ENCODE measurements around the gene TMEM140.
"Not testable (repeated sequence)": the region's sequence is repeated elsewhere in the genome, so short reads cannot be mapped to it uniquely, and the experiment has no call there.

The TMEM140 gene

DNA sequence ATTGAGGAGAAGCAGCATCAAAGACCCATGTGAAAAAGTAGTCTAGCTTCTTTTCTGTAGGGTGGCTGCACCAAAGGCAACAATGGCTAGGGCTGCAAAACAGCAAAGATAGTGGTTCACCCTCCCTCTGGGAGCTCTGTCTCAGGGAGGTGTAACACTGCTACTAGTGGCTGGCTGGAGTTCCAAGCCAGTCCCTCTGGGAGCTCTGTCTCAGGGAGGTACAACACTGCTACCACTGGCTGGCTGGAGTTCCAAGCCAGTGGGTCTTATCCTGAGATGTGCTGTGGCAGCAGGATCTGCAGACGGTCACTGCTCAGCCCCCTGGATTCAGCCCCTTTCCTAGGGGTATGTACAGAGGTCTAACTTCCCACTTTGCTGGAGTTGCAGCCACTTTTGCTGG, 37.9 kb upstream of the TMEM140 start:
- no peaks in the 10 kb centered on the region for H3K4me1 ChIP-seq (ENCODE audit: insufficient read depth, poor library complexity, severe bottlenecking)
- DNase-seq (ENCODE audit: low spot score) = no peak
- H3K27me3 ChIP-seq (ENCODE audit: insufficient read depth, poor library complexity, severe bottlenecking) = no peaks in the 10 kb centered on the region
- H3K4me3 ChIP-seq (ENCODE audit: severe bottlenecking) = no peak overlapping the region
- no peaks in the 10 kb centered on the region for H3K36me3 ChIP-seq (ENCODE audit: low read depth)
- no peak overlapping the region for H3K27ac ChIP-seq (ENCODE audit: poor library complexity, severe bottlenecking)
- TF ChIP-seq, protein P1, sequence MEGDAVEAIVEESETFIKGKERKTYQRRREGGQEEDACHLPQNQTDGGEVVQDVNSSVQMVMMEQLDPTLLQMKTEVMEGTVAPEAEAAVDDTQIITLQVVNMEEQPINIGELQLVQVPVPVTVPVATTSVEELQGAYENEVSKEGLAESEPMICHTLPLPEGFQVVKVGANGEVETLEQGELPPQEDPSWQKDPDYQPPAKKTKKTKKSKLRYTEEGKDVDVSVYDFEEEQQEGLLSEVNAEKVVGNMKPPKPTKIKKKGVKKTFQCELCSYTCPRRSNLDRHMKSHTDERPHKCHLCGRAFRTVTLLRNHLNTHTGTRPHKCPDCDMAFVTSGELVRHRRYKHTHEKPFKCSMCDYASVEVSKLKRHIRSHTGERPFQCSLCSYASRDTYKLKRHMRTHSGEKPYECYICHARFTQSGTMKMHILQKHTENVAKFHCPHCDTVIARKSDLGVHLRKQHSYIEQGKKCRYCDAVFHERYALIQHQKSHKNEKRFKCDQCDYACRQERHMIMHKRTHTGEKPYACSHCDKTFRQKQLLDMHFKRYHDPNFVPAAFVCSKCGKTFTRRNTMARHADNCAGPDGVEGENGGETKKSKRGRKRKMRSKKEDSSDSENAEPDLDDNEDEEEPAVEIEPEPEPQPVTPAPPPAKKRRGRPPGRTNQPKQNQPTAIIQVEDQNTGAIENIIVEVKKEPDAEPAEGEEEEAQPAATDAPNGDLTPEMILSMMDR (IDR thresholded peaks at IDR 0.05; ENCODE audit: poor library complexity, severe bottlenecking) = no peak
- no peaks in the 10 kb centered on the region for H3K9me3 ChIP-seq (ENCODE audit: severe bottlenecking)
- no peak for ATAC-seq (ENCODE audit: low read depth)

DNA sequence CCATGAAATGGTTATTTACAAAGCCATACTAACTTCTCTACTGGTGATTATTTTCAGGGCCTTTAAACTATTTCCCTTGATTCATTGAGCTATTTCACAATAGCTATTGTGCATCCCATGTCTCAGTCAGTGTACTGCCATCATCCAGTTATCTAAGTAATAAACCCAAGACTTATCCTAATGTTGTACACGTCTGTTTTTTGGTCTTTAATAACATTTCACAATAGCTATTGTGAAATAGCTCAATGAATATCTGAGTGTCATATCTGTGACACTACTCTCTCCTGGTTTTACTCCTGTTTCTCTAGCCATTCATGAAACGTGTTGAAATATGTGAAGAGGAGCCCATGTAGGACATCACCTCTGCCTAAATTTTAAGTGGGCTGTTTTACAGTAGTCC, 36.5 kb upstream of the TMEM140 start:
- ATAC-seq (ENCODE audit: low read depth) = no peak
- TF ChIP-seq, protein P1 (IDR thresholded peaks at IDR 0.05; ENCODE audit: poor library complexity, severe bottlenecking) = no peak
- Histone ChIP-seq H3K4me3 (ENCODE audit: severe bottlenecking) (no peak overlapping the region), H3K27me3 (ENCODE audit: insufficient read depth, poor library complexity, severe bottlenecking) (no peaks in the 10 kb centered on the region), H3K36me3 (ENCODE audit: low read depth) (no peaks in the 10 kb centered on the region), H3K4me1 (ENCODE audit: insufficient read depth, poor library complexity, severe bottlenecking) (no peaks in the 10 kb centered on the region), H3K9me3 (ENCODE audit: severe bottlenecking) (no peaks in the 10 kb centered on the region), H3K27ac (ENCODE audit: poor library complexity, severe bottlenecking) (no peak overlapping the region)
- DNase-seq (ENCODE audit: low spot score) = no peak

DNA sequence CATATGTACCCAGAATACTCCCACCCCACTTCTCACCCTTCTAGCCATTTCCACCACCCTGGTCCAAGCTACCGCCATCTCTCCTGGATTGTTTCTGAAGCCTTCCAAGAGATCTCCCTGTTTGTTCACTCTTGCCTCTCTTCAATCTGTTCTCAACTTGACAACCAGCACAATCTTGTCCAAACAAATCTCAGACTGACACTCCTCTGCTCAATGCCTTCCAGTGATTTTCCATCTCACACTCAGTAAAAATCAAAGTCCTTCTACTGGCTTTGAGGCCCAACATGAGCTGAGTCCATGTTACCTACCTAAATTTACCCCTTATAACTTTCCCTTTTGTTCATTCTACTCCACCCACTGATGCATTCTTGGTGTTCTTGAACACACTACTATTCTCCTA, 33.2 kb upstream of the TMEM140 start:
- Histone ChIP-seq H3K4me1 (ENCODE audit: insufficient read depth, poor library complexity, severe bottlenecking) (no peaks in the 10 kb centered on the region), H3K27ac (ENCODE audit: poor library complexity, severe bottlenecking) (no peak overlapping the region), H3K4me3 (ENCODE audit: severe bottlenecking) (no peak overlapping the region), H3K27me3 (ENCODE audit: insufficient read depth, poor library complexity, severe bottlenecking) (no peaks in the 10 kb centered on the region), H3K36me3 (ENCODE audit: low read depth) (no peaks in the 10 kb centered on the region), H3K9me3 (ENCODE audit: severe bottlenecking) (no peaks in the 10 kb centered on the region)
- TF ChIP-seq, protein P1 (IDR thresholded peaks at IDR 0.05; ENCODE audit: poor library complexity, severe bottlenecking) = no peak
- ATAC-seq (ENCODE audit: low read depth) (no peak), DNase-seq (ENCODE audit: low spot score) (no peak)

DNA sequence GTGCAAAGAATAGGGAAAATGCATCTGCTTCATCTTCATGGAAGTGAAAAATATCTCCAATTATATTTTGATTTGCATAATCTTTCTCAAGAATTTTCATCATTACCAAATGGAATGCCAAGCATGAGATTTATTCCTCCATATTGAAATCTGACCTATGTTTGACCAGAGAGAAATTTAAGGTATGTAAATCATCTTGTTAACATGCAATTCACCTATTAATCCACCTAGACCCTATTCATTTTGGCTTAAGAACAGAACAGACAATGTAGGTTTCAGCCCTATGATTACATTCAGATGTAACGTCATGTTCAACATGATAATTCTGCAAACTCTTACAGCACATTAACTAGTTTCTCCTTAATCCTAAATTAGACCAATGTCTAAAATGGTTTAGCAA, 30.8 kb upstream of the TMEM140 start:
- ATAC-seq (ENCODE audit: low read depth) = no peak
- peaks cover 8% of the 10 kb centered on the region for H3K9me3 ChIP-seq (ENCODE audit: severe bottlenecking)

DNA sequence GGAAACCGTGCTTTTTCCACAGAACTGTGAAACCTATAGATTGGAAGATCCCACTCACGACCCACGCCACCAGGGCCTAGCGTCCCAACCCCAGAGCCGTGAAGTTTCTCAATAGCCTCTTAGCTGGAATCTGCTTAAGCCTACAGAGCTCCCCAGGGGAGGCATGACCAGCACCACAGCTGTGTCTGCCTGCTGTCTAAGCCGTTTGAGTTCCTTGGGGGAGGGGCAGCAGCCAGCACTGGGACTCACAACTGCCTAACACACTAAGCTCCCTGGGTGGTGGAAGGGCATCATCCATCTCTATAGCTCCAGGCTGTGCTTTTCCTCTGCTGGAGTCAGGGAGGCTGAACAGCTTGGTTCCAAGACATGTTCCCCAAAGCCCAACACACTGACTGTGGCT, 26.0 kb upstream of the TMEM140 start:
- Histone ChIP-seq H3K9me3 (ENCODE audit: severe bottlenecking) (peaks cover 8% of the 10 kb centered on the region), H3K4me3 (ENCODE audit: severe bottlenecking) (no peak overlapping the region), H3K4me1 (ENCODE audit: insufficient read depth, poor library complexity, severe bottlenecking) (no peaks in the 10 kb centered on the region), H3K27me3 (ENCODE audit: insufficient read depth, poor library complexity, severe bottlenecking) (no peaks in the 10 kb centered on the region), H3K36me3 (ENCODE audit: low read depth) (no peaks in the 10 kb centered on the region), H3K27ac (ENCODE audit: poor library complexity, severe bottlenecking) (no peak overlapping the region)
- no peak for ATAC-seq (ENCODE audit: low read depth)
- TF ChIP-seq, protein P1 (IDR thresholded peaks at IDR 0.05; ENCODE audit: poor library complexity, severe bottlenecking) = no peak
- DNase-seq (ENCODE audit: low spot score) = no peak

More for the DNA sequence above, 30.8 kb upstream of the TMEM140 start:
- Histone ChIP-seq H3K4me3 (ENCODE audit: severe bottlenecking) (no peak overlapping the region), H3K27me3 (ENCODE audit: insufficient read depth, poor library complexity, severe bottlenecking) (no peaks in the 10 kb centered on the region), H3K27ac (ENCODE audit: poor library complexity, severe bottlenecking) (no peak overlapping the region), H3K4me1 (ENCODE audit: insufficient read depth, poor library complexity, severe bottlenecking) (no peaks in the 10 kb centered on the region), H3K36me3 (ENCODE audit: low read depth) (no peaks in the 10 kb centered on the region)
- DNase-seq (ENCODE audit: low spot score) = no peak
- TF ChIP-seq, protein P1 (IDR thresholded peaks at IDR 0.05; ENCODE audit: poor library complexity, severe bottlenecking) = no peak

DNA sequence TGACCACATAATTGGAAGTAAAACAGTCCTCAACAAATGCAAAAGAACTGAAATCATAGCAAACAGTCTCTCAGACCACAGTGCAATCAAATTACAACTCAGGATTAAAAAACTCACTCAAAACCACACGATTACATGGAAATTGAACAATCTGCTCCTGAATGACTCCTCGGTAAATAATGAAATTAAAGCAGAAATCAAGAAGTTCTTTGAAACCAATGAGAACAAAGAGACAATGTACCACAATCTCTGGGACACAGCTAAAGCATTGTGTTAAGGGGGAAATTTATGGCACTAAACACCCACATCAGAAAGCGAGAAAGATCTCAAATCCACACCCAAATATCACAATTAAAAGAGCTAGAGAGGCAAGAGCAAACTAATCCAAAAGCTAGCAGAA, 23.2 kb upstream of the TMEM140 start:
- DNase-seq (ENCODE audit: low spot score); ATAC-seq (ENCODE audit: low read depth); H3K27ac ChIP-seq (ENCODE audit: poor library complexity, severe bottlenecking); H3K9me3 ChIP-seq (ENCODE audit: severe bottlenecking); H3K4me3 ChIP-seq (ENCODE audit: severe bottlenecking); H3K36me3 ChIP-seq (ENCODE audit: low read depth); H3K27me3 ChIP-seq (ENCODE audit: insufficient read depth, poor library complexity, severe bottlenecking); H3K4me1 ChIP-seq (ENCODE audit: insufficient read depth, poor library complexity, severe bottlenecking): not testable (repeated sequence)
